ENCODE measurements around the gene SMARCA4.
"Not testable (repeated sequence)": the region's sequence is repeated elsewhere in the genome, so short reads cannot be mapped to it uniquely, and the experiment has no call there.

SMARCA4 gene

GRCh38 chr19:10981252-10981895, 20.5 kb downstream of the SMARCA4 start:
- no peak for DNase-seq

GRCh38 chr19:10983026-10983425, 22.2 kb downstream of the SMARCA4 start:
- DNase-seq = no peak

- DNase-seq = no peak
Measured at GRCh38 chr19:10984166-10984735, 23.4 kb downstream of the SMARCA4 start.

GRCh38 chr19:10985502-10985901, 24.7 kb downstream of the SMARCA4 start:
- no peak for DNase-seq

GRCh38 chr19:10986301-10987127, 25.7 kb downstream of the SMARCA4 start:
- no peak for DNase-seq

- no peak for DNase-seq
Measured at GRCh38 chr19:10987571-10988297, 26.9 kb downstream of the SMARCA4 start.

- DNase-seq = no peak
Measured at GRCh38 chr19:10988380-10988779, 27.6 kb downstream of the SMARCA4 start.

GRCh38 chr19:10988921-10989320, 28.1 kb downstream of the SMARCA4 start:
- no peak for DNase-seq

- no peak for DNase-seq
Measured at GRCh38 chr19:10991076-10991475, 30.2 kb downstream of the SMARCA4 start.

- DNase-seq = no peak
Measured at GRCh38 chr19:10991521-10992081, 30.8 kb downstream of the SMARCA4 start.

- not testable (repeated sequence) for DNase-seq
Measured at GRCh38 chr19:10992174-10992573, 31.3 kb downstream of the SMARCA4 start.

- DNase-seq = no peak
Measured at GRCh38 chr19:10995926-10996600, 35.2 kb downstream of the SMARCA4 start.

DNA sequence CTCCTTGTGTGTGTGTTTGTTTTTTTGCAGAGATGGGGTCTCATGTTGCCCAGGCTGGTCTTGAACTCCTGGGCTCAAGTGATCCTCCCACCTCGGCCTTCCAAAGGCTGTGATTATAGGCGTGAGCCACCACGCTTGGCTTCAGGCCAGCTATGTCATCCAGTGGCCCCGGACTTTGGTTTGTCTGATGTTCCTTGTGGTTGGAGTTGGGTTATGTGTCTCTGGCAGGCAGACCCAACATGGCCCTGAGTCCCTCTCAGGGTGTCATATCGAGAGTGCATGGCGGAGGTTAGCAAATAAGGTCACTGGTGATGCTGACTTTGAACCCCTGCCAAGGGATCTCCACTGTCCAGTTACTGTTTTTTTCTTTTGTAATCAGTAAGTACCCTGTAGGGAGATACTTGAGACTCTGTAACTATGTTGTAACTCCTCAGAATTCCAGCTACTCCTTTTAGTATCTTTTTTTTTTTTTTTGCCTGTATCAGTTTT, 37.3 kb downstream of the SMARCA4 start:
- no peak for DNase-seq

GRCh38 chr19:10998666-10999065, 37.8 kb downstream of the SMARCA4 start:
- no peak for DNase-seq

DNA sequence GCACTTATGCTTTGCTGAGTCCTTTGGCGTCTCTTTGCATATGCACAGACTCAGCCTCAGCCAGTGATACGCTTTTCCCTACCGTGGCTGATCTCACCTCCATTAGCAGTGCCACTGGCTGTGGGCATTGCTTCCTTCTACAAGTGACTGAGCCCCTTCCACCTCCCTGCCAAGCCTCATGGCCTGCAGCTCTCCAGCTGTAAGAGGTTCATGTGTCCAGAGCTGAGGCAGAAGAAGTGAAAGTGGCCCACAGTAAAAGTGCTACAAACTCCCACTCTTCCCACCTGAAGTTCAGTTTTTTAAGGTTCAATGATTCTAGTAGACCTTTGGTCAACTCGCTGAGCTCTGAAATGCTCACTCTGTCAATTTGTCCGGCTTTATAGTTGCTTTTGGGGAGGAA, 44.7 kb downstream of the SMARCA4 start:
- DNase-seq = no peak

DNA sequence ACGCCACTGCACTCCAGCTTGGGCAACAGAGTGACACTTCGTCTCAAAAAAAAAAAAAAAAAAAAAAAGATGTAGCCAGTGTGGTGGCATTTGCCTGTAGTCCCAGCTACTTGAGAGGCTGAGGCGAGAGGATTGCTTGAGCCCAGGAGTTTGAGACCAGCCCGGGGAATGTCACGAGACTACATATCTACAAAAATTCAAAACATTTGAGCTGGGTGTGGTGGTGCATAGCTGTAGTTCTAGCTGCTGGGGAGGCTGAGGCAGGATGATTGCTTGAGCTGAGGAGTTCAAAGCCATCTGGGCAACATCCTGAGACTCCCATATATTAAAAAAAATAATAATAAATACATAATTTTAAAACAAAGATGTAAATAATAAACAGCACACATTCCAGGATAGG, 46.6 kb downstream of the SMARCA4 start:
- no peak for DNase-seq

- DNase-seq = no peak
Measured at GRCh38 chr19:11007962-11008532, 47.2 kb downstream of the SMARCA4 start.

- no peak for DNase-seq
Measured at GRCh38 chr19:11010041-11010440, 49.2 kb downstream of the SMARCA4 start.

- no peak for DNase-seq
Measured at GRCh38 chr19:11012507-11012906, 51.7 kb downstream of the SMARCA4 start.

DNA sequence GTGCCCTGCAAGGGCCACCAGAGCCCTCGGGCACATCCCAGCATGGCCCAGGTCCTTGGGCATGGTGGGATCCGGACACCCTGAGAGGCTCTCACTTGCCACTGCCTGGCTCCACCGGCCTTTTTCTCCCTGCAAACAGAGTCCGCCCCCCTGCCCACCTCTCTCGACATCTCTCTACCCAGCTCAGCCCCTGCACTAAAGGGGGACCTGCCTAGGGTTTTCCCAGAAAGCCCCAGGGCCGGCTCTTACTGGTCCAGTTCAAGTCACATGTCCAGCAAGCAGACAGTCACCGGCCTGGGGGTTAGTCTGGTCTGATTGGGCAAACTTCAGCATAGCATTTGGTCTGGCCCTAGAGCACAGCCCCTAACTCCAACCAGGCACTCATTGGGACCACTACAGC, 52.9 kb downstream of the SMARCA4 start:
- DNase-seq = no peak

GRCh38 chr19:11014403-11014911, 53.6 kb downstream of the SMARCA4 start:
- DNase-seq = no peak

- no peak for DNase-seq
Measured at GRCh38 chr19:11016631-11017030, 55.8 kb downstream of the SMARCA4 start.
